ENCODE measurements around the gene HMGXB4. TPM values are rescaled to one million over a fixed set of nuclear protein-coding genes. Genes with fewer than 3 reads are reported as not detected.

HMGXB4 gene
- total RNA-seq, 1 experiment from 2014 or later: 10.2 TPM

GRCh38 chr22:35310556-35311550 lies 53.6 kb downstream of the HMGXB4 start:
- DNase-seq (ENCODE audit: low spot score): no peak

GRCh38 chr22:35311551-35311999 lies 54.3 kb downstream of the HMGXB4 start:
- DNase-seq (ENCODE audit: low spot score): no peak

- no peak for DNase-seq (ENCODE audit: low spot score)
Observed at GRCh38 chr22:35312198-35313059, 55.1 kb downstream of the HMGXB4 start.

- DNase-seq (ENCODE audit: low spot score): peak; percentile 60
Observed at GRCh38 chr22:35313311-35314121, 56.2 kb downstream of the HMGXB4 start.

GRCh38 chr22:35314161-35314942 lies 57.1 kb downstream of the HMGXB4 start:
- no peak for DNase-seq (ENCODE audit: low spot score)

- DNase-seq (ENCODE audit: low spot score): no peak
Observed at GRCh38 chr22:35315141-35315854, 58.0 kb downstream of the HMGXB4 start.

GRCh38 chr22:35315855-35316745 lies 58.8 kb downstream of the HMGXB4 start:
- no peak for DNase-seq (ENCODE audit: low spot score)

- no peak for DNase-seq (ENCODE audit: low spot score)
Observed at GRCh38 chr22:35316751-35317150, 59.5 kb downstream of the HMGXB4 start.

- no peak for DNase-seq (ENCODE audit: low spot score)
Observed at GRCh38 chr22:35317680-35318290, 60.5 kb downstream of the HMGXB4 start.

GRCh38 chr22:35318346-35319215 lies 61.3 kb downstream of the HMGXB4 start:
- DNase-seq (ENCODE audit: low spot score): no peak

GRCh38 chr22:35319244-35319985 lies 62.1 kb downstream of the HMGXB4 start:
- no peak for DNase-seq (ENCODE audit: low spot score)

- no peak for DNase-seq (ENCODE audit: low spot score)
Observed at GRCh38 chr22:35322126-35322525, 64.8 kb downstream of the HMGXB4 start.

GRCh38 chr22:35322893-35323292 lies 65.6 kb downstream of the HMGXB4 start:
- DNase-seq (ENCODE audit: low spot score): no peak

GRCh38 chr22:35323305-35323704 lies 66.0 kb downstream of the HMGXB4 start:
- no peak for DNase-seq (ENCODE audit: low spot score)

GRCh38 chr22:35324067-35324466 lies 66.8 kb downstream of the HMGXB4 start:
- no peak for DNase-seq (ENCODE audit: low spot score)

GRCh38 chr22:35324762-35325161 lies 67.5 kb downstream of the HMGXB4 start:
- DNase-seq (ENCODE audit: low spot score): no peak

- no peak for DNase-seq (ENCODE audit: low spot score)
Observed at GRCh38 chr22:35325209-35325608, 67.9 kb downstream of the HMGXB4 start.

Measured in H4 (cell line).